NT2/D1 (cell line): ENCODE measurements around the gene EXD3.

Experiments
- YY1 ChIP-seq: IDR thresholded peaks from 2 replicates; pipeline ENCODE4 v1.6.1; 2011; ENCODE audit not compliant: insufficient read length, insufficient read depth
- ZNF274 ChIP-seq: IDR thresholded peaks from 2 replicates; pipeline ENCODE4 v1.6.1; 2011; ENCODE audit warnings: mild to moderate bottlenecking, low read depth, low read length

- TF ChIP-seq YY1 (no peak), ZNF274 (no peak)
Observed at GRCh38 chr9:137394866-137395665, 27.9 kb downstream of the EXD3 start.
